ENCODE data around the gene UPF1.

DNA sequence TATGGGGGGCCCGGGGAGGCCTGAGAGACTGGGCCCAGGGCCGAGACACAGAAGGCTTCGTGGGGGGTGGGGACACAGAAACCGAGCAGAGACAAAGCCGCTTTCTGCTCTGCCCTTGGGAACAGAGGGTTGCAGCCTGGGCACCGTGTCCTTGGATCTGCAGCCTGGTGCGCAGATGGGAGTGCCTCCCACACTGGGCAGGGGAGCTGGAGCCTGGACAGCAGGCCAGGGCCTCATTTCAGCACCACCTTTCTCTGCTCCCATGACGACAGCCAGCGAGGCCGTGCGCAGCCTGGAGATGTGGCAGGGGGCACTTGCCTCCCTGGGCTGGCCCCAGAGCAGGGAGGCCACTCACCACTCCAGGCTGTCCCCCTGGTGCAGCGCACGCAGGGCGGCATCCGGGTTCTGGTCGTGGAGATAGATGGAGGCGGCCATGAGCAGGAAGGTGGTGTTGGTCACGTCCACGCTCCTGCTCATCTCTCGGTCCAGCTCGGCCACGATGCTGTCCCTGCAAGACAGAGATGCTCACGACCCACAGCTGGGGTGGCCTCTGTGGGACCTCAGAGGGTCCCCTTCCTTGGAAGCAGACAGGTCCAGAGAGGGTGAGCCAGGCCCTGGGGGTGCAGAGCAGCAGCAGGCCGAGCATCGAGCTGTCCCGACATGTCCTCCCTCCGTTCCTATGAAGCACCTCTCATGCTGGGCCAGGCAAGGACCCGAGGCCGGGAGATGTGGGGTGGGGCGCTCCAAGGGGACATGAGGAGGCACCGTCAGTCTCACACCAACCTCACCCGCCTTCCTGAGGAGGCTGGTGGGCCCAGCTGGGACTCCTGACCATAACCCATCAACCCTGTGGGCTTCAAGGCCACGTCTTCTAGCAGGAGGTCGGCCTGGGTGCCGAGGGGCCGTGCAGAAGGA is 75.1 kb downstream of the UPF1 start:
- TF ChIP-seq, protein P1, sequence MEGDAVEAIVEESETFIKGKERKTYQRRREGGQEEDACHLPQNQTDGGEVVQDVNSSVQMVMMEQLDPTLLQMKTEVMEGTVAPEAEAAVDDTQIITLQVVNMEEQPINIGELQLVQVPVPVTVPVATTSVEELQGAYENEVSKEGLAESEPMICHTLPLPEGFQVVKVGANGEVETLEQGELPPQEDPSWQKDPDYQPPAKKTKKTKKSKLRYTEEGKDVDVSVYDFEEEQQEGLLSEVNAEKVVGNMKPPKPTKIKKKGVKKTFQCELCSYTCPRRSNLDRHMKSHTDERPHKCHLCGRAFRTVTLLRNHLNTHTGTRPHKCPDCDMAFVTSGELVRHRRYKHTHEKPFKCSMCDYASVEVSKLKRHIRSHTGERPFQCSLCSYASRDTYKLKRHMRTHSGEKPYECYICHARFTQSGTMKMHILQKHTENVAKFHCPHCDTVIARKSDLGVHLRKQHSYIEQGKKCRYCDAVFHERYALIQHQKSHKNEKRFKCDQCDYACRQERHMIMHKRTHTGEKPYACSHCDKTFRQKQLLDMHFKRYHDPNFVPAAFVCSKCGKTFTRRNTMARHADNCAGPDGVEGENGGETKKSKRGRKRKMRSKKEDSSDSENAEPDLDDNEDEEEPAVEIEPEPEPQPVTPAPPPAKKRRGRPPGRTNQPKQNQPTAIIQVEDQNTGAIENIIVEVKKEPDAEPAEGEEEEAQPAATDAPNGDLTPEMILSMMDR (IDR thresholded peaks at IDR 0.05), result no peak
- TF ChIP-seq POLR2A (IDR thresholded peaks at IDR 0.05), result no peak
